ENCODE data around the gene ZNF414.

Gene ZNF414

DNA sequence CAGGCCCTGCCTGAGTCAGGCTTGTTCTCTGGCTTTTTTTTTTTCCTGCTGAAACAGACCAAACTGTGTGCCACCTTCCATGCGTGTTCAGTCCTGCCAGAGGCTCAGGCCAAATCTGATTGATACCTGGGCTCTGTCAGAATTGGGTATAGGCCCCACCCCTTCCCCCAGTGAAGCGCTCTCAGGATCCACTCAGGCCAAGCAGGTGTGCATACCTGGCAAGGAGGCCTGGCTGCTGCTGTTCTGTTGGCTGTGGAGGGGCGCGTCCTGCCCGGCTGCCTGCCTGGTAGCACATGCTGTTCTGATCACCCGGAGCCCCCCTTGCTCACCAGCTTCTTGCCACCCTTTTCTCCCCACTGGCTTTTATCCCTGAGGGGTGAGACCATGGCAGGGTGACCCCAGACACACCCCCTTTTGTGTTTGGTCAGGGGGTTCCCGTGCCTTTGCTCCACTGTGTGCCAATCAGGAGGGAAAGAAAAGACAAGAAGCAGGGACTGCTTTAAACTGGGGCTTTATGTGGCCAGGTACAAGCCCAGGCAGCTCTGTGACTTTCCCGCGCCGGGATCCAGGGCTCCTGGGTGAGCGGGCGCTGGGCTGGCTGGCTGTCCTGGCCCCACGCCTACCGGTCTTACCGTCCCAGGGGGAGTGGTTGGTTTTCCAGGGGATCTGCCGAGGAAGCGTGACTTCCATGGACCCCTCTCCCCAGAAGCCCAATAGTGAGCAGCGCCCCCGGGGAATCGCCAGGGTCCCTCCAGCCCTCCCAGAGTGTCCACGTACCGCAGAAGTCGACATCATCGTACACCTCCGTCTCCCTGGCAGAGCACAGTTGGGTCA, 24.2 kb downstream of the ZNF414 start:
- no peak for DNase-seq

DNA sequence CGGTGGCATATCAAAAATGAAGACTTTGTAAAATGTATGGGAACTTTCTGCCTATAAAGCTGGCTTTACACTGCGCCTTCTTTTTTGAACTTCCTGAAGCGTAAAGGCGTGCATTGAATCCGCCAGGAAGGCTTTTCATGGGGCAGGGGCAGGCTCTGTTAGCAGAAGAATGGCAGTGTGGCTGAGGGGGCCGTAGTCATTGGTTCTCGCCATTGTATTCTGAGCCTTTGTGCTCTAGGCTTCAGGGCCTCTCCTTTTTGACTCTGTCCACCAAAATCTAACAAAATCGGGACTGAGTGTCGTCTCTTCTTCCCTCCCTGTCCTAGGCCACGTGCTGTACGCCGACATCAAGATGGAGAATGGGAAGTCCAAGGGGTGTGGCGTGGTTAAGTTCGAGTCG, 25.6 kb downstream of the ZNF414 start:
- DNase-seq = no peak

DNA sequence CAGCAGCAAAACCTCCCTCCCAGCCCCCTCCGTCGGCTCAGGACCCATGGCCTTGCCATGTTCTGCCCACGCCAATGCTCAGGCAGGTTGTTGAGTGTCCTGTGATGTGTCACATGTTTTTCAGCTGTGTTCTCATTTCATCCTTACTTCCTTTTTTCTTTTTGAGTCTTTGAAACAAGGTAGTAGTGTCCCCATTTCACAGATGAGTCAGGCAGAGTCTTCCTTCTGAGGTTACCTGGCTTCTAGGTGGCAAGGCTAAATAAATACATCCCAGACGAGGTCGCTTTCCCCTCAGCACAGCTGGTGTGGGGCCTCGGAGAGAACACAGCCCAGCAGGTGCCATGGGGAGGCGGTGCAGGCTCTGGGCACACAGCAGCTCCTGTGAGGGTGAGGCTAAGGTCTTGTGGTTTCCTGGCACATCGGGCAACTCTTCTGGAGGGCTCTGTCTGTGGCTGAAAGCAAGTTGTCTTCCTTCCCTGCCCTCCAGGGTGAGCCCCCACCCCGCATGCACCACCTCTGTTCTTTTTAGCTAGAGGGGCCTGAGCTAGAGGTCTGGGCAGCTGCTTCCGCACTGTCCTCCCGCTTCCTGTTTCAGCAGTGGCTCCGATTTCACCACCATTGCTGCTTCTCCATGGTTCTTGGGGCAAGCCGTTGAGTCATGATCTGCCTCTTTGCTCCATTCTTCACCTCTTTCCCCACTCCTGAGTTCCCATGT, 26.7 kb downstream of the ZNF414 start:
- no peak for DNase-seq

DNA sequence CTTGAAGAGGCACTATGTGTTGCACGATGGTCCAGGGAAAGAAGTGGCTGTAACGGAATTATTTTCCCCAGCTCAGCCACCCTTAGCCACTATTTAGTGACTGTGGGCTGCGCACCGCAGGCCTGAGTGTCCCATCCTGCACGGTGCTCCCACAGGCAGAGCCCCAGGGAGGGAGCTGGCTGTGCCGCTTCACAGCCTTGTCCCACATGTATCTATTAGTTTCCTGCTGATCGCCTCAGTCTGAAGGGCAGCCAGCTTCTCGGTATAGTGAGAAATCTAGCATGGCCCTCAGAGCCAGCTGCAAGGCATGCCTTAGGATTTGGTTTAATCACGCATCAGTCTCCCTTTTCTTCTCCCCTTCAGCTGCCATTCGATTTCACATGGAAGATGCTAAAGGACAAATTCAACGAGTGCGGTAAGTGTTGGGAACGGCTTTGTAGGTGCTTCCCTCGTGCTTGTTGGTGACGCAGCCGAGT, 27.3 kb downstream of the ZNF414 start:
- no peak for DNase-seq

DNA sequence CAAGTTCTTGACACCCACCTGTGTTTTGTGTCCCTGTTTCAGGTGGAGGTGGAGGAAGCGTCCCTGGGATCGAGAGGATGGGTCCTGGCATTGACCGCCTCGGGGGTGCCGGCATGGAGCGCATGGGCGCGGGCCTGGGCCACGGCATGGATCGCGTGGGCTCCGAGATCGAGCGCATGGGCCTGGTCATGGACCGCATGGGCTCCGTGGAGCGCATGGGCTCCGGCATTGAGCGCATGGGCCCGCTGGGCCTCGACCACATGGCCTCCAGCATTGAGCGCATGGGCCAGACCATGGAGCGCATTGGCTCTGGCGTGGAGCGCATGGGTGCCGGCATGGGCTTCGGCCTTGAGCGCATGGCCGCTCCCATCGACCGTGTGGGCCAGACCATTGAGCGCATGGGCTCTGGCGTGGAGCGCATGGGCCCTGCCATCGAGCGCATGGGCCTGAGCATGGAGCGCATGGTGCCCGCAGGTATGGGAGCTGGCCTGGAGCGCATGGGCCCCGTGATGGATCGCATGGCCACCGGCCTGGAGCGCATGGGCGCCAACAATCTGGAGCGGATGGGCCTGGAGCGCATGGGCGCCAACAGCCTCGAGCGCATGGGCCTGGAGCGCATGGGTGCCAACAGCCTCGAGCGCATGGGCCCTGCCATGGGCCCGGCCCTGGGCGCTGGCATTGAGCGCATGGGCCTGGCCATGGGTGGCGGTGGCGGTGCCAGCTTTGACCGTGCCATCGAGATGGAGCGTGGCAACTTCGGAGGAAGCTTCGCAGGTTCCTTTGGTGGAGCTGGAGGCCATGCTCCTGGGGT, 28.2 kb downstream of the ZNF414 start:
- DNase-seq = no peak

DNA sequence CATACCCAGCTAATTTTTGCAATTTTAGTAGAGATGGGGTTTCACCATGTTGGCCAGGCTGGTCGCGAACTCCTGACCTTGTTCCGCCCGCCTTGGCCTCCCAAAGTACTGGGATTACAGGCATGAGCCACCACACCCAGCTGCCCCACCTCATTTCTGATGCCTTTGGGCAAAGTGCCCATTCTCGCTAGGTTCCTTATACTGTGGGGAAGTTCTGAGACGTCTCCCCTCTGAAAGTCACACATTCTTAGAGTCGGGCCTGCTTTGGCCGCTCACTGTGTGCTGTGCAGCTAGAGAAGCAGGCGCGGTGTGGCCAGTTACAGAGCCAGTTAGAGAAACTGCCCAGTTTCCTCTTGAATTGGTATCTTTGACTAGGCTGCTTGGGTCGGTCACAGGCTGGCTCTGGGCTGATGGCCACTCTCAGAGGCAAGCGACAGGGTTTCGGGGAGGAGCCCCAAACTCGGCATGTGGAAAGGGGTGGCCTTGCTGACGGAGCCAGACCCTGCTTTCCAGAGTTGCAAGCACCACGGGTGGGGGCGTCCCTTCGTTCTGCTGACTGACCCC, 29.6 kb downstream of the ZNF414 start:
- no peak for DNase-seq

DNA sequence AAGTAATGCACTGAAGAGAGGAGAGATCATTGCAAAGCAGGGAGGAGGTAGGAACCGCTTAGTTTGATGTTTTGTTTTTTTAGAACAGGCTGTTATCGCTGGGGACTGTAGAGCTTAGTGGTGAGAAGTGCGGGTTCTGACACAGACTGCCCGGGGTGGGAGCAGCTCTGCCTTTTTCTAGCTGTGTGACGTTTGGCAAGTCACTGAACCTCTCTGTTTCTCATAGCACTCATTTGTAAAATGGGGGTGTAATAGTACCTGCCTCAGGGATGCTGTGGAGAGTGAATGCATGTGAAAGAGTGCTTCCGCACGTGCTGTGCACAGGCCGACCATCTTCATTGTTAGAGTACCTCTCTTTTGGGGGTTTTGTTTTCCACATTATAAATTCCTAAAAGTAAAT, 30.8 kb downstream of the ZNF414 start:
- DNase-seq = no peak

DNA sequence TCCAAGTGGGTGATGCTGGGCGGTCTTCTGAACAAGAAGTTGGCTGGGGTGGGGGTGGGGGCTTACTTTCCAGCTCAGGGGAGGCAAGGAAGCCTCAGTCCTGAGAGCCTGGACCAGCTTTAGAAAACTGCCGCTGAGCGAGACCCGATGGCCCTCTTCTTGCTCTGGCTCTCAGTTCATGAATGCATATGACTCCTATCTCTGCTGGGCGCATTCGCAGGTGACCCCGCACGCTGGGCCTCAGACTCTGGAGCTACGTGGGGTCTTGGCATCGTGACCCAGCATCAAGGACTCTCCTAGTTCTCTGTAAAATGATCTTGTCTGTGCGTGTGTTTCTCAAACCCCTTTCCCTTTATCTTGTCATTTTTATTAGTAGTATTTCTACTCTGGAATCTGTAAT, 31.3 kb downstream of the ZNF414 start:
- no peak for DNase-seq

DNA sequence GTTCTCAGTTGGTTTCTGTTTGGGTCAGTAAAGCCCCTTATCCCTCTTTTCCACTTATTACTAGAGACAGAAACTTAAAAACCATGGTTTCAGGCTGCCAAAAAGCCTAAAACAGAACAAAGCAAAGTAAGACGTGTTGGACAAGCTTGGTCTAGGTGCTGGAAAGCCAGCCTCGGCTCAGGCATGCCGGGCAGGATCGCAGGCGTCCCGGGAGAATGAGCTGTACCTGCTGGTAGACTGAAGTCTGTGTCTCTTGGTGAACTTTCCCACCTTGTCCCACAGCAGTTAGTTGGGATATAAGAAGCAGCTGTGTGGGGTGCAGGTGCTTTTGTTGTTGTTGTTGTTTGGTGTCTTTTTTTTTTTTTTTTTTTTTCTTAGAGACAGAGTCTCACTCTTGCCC, 32.4 kb downstream of the ZNF414 start:
- DNase-seq = no peak

DNA sequence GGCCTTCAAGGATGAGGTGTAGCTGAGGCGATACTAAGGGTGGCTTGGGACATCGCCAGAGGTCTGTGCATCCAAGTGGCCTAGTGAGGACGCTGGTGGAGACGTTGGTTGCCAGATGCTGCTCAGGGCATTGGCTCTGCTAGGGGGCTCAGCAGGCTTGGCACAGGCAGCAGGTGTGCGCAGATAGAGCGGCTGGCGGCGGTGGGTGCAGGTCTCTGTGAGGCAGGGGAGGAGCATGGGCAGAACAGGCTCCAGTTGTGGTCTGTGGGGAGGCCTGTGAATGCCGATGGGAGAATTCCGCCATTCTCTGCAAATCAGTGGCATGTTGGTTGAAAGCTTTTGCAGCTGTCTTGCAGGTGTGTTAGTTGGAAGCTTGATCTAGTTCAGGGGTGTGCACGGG, 32.8 kb downstream of the ZNF414 start:
- no peak for DNase-seq

DNA sequence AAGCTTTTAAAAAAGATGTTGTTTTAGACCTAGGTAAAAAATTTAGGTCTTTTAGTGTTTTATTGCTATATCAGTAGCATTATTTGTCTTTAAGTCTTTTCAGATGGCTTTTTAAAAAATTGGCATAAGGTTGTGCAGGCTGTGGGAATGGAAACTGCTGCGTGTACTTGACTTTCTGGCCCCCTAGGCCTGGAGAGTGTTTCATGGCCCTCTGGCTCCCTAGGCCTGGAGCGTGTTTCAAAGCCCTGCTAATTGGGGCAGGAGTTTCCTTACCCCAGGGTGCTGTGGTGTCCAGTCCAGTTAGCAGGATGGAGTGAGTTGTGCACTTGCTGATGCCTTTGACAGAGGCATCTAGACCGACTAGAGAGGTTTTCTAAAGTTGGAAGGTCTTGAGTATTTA, 35.4 kb downstream of the ZNF414 start:
- DNase-seq = no peak

DNA sequence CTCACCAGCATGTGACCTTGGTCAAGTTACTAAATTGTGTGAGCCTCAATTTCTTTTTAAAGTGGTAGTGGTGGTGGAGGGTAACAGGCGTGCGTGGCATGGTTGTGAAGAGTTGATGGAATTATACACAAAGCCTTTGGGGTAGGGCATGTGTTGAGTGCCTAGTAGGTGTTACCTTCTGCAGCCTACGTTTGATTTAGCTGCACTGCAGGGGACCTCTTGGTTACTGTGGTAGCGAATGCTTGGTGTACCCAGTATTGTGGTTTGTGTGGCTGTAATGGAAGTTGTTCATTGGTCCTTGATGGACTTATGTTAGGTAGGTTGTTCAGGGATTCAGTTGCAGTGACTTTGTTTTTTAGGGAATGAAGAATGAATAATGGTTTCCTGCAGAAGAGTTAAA, 36.1 kb downstream of the ZNF414 start:
- DNase-seq = no peak

DNA sequence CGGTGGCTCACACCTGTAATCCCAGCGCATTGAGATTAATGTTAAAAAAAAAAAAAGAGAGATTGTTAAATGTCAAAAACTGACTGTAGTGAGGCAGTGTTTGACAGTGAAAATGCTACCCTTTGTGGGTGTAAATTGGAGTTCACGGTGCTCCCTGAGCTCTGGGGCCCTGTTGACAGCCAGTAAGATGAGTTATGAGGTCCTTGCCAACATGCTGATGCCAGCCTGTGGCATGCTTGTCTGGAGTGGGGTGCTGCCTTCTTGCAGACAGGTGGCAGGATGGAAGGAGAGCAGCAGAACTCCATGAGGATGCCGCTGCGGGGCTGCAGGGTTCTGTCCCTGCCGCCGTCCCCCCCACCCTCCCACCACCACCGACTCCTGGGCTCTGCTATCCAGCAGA, 37.4 kb downstream of the ZNF414 start:
- no peak for DNase-seq

DNA sequence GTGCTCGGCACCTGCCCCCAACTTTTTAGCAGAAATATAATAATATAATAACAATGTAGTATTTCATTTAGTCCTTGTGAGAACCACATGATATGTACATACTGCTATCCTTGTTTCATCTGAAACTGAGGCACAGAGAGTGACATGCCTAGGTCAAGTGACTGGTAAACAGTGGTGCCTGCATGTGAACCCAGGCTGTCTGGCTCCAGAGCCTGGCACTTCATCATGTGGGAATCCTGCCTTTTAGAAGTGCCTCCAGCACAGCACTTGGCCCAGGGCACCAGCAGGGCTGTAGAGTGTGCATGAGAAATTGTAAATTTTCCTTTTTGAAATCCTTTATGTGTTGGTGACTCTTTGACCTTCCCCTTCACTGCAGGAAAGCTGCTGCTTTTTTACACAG, 39.0 kb downstream of the ZNF414 start:
- DNase-seq = no peak

DNA sequence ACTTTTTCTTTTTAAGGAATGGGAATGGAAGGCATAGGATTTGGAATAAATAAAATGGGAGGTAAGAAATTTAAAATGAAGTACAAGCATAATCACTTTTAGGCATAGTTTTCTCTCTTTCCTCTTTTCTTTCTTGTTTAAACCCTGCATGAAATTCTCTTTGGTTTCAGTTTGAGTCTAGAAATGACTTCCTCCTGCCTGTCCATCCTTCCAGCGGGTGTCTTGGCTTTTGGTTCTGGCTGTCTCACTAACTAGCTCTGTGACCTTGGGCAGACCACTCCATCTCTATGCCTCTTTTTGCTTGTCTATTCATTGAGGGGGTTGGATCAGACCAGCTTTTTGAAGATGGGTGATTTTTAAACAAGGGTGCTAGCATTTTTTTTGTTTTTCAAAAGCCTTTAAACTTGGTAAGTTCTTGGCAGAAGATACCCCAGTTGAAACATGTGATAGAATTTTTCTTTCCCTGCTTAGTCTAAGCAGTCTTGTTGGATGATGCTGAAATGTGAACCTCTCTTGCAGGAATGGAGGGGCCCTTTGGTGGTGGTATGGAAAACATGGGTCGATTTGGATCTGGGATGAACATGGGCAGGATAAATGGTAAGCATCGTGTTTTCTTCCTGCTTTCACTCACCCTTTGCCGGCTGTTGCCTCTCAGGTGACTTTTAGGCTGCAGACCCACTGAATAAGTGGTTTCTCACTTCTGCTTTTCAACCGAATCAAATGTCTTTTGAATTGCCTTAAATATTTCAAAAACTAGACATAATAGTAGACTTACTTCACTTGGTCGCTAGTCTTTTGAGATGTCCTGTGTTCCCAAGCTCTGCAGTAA, 40.1 kb downstream of the ZNF414 start:
- DNase-seq = no peak

DNA sequence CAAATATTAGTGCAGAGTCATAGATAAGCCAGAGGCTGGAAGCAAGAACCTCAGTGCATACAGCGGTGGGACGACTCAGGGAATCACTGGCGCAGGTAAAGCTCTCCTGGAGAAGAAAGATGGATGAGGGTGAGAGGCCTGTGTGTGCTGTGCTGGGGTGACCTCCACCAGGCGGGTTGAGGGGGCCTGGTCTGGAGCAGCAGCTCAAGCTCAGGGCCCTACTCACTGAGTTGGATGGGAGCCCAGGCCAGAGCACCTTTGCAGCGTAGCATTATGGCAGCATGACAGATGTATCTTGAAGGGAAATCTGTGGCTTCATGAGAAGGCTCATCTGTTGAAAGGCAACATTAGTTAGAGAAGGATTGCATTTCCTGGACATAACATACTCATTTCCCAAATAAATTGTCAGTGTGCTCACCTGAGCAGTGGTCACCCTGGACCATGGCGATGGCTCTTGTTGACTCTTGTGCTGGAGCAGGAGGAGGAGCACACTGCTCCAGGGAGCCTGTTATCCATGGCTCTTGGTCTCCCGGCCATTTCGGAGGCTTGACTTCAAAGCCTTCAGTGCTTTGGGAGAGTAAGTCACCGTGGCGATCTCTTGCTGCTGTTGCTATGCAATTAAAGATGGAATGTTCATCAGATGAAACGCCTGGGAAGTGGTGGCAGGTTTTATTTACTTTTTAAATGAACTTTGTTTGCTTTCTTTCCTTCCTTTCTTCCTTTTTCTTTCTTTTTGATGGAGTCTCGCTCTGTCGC, 44.2 kb downstream of the ZNF414 start:
- no peak for DNase-seq

DNA sequence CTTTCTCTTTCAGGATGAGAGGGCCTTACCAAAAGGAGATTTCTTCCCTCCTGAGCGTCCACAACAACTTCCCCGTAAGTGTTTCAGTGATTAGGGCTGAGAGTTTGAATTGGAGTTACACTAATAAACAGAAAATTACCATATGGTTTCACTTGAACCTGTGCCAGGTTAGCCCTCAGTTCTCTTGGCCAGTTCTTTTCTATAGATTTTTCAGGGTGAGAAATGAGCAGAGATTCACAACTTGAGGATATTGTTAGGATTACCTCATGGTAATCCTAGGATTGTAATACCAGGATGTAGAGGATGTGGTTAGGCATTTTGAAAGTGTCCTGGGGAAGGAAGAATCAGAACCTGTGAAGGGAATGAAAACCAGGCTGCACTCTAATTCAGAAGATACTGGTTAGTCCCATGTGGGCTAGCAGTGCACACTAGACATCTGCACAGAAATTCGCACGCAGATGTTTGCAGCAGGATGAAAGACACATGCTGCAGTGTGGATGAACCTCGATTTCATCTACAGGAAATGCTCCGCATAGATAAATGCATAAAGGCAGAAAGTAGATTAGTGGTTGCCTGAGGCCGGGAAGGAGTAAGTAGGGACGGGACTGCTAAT, 45.1 kb downstream of the ZNF414 start:
- DNase-seq = no peak

DNA sequence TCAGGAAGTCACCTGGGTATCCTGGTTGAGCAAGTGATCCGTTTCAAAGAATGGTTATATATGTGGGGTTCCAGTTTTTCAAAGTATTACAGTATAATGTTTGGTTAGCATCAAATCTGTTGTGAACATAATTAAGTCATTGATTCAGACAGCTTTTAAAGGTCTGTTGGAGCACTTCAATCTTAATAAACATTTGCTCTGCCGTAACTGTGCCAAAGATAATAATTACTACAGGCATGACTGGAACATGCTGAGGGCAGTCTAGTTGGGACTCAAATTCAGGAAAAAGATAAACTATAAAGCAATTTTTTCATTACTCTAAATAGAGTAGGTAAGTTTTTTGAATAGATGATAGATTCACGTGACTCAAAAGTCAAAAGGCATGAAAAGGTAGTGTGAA, 45.8 kb downstream of the ZNF414 start:
- DNase-seq = no peak

DNA sequence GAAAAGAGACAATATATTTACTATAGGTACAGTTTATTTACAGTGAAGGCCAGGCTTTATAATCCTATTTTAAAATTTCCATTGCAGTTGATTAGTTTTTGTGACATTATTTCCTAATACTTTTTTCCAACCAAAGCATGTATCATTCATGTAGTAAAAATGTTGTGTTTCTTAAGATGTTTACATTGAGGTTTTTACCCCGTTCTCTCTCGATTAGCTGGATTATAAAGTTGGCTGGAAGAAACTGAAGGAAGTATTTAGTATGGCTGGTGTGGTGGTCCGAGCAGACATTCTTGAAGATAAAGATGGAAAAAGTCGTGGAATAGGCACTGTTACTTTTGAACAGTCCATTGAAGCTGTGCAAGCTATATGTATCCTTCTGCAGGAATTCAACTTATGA, 47.9 kb downstream of the ZNF414 start:
- DNase-seq = no peak

DNA sequence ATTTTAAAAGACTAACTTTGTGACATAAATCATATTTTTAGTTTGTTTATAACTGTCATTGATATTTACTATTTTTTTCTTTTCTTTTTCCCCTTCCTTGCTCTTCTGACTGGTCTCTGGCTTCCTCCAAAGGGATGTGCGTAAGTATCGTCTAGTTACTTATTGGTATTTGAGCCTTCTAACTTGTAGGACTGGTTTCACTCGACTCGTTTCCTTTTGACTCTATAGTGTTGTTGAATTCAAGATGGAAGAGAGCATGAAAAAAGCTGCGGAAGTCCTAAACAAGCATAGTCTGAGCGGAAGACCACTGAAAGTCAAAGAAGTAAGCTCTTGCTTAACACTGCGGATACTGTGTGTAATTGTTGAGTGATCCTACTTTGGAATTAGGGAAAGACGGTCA, 50.6 kb downstream of the ZNF414 start:
- no peak for DNase-seq

DNA sequence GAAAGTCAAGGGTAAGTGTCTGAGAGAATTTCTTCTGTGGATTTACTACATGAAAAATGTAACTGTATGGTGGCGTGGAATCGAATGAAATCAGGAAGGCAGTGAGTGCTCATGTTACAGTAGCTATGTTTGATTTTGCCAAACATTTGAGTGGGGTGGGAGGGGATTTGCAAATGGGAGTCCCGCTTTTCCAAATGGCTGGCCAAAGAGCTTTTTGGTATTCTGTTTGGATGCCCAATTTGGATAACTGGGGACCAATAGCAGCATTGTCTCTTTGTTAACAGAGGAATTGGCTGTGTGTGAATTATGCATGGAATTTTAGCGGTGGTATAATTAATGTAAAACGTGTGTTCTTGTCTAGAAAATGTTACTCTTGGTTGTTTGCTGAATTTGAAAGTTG, 51.4 kb downstream of the ZNF414 start:
- no peak for DNase-seq

All from fibroblast of skin of back (primary cell).